Upper lobe of left lung (tissue), 6 donors: ENCODE data around the gene BCAS3. TPM values are rescaled to one million over a fixed set of nuclear protein-coding genes. Genes with fewer than 3 reads are reported as not detected.

Experiments used
- ATAC-seq, 2 donors: fragments of 200-7000 bp; cut with Tn5 transposase; one replicate each; pipeline ENCODE4 v1.9.1; 2022; ENCODE audit warnings: mild to moderate bottlenecking in 2 of 2, moderate library complexity in 2 of 2; ENCODE audit not compliant: low FRiP score in 2 of 2
- DNase-seq, 2 donors: peaks; one replicate each; pipeline ENCODE4 v3.0.0-alpha.2; 2019 to 2020
- H3K27ac ChIP-seq, 4 donors: fragments of 200-600 bp; sonication (generic); one replicate each; pipeline ENCODE4 v1.5.1; 2016 to 2019
- H3K27me3 ChIP-seq, 4 donors: fragments of 200-600 bp; sonication (generic); one replicate each; pipeline ENCODE4 v1.5.1; 2017 to 2019
- H3K36me3 ChIP-seq, 4 donors: fragments of 200-600 bp; sonication (generic); one replicate each; pipeline ENCODE4 v1.5.1; 2016 to 2019
- H3K4me1 ChIP-seq, 4 donors: fragments of 200-600 bp; sonication (generic); one replicate each; pipeline ENCODE4 v1.5.1; 2018 to 2019
- H3K4me3 ChIP-seq, 4 donors: fragments of 200-600 bp; sonication (generic); one replicate each; pipeline ENCODE4 v1.5.1; 2017 to 2019; ENCODE audit warnings: mild to moderate bottlenecking in 2 of 4, moderate library complexity in 1 of 4
- H3K9me3 ChIP-seq, 4 donors: fragments of 200-600 bp; sonication (generic); one replicate each; pipeline ENCODE4 v1.5.1; 2018 to 2019
- EP300 ChIP-seq, 4 donors: sonication (generic); formaldehyde crosslinking; IDR thresholded peaks; one replicate each; pipeline ENCODE4 v1.5.1; 2017; ENCODE audit warnings: antibody characterized with exemption in 4 of 4, control low read depth in 2 of 4
- POLR2A ChIP-seq, 4 donors: fragments of 450-650 bp; IDR thresholded peaks; one replicate each; pipeline ENCODE4 v1.5.1; 2016 to 2017; ENCODE audit warnings: antibody characterized with exemption in 4 of 4, mild to moderate bottlenecking in 2 of 4
- POLR2AphosphoS5 ChIP-seq, 2 donors: sonication (generic); formaldehyde crosslinking; IDR thresholded peaks; one replicate each; pipeline ENCODE4 v1.5.1; 2017; ENCODE audit warnings: antibody characterized with exemption in 2 of 2
- WGBS, 2 donors: methylation state at CpG; one replicate each; pipeline ENCODE4 v1.1.5; 2017 to 2018; 5-methylcytosine and 5-hydroxymethylcytosine counted together
- total RNA-seq, 6 donors: library from RNA; depleted of rRNA in 4 of 6; stranded (reverse); fragments of >200 nt in 4 of 6; gene quantifications; one replicate each; pipeline versions ENCODE4 v1.1.0 to v1.2.1, GENCODE V29; 2016 to 2021
- TF ChIP-seq, protein P1 (sequence below), 6 experiments: fragments of 450-650 bp in 4 of 6; fragments of 200-600 bp in 2 of 6; sonication (generic) in 2 of 6; IDR thresholded peaks; one replicate each; pipeline ENCODE4 v1.5.1; 2016 to 2019; ENCODE audit warnings: antibody characterized with exemption in 6 of 6
- donor health status: DM: no; HTN: no; CAD: no; lungs with moderate emphysema.
- donor health status: DM: no; HTN: yes; CAD: no; lungs with severe emphysema.

Gene BCAS3
- total RNA-seq, 6 donors from 2014 or later: 20.1 to 111 (median 37.0) TPM

- DNase-seq: no peak
- Histone ChIP-seq H3K4me3 (no peak overlapping the region), H3K27ac (peak overlapping the region in 3 of 4 donors; percentile 57 to 61 (median 60)), H3K36me3 (no peaks in the 10 kb centered on the region), H3K9me3 (no peaks in the 10 kb centered on the region), H3K4me1 (peaks cover 18 to 42% (median 34%) of the 10 kb centered on the region in 4 donors), H3K27me3 (no peaks in the 10 kb centered on the region)
- ATAC-seq: no peak
- WGBS, 2 donors: 85 to 88% methylated on average over 4 of the region's 4 CpGs
- no peak for TF ChIP-seq POLR2AphosphoS5 (IDR thresholded peaks at IDR 0.05)
Observed at GRCh38 chr17:61217878-61218437, 540.3 kb downstream of the BCAS3 start.

DNA sequence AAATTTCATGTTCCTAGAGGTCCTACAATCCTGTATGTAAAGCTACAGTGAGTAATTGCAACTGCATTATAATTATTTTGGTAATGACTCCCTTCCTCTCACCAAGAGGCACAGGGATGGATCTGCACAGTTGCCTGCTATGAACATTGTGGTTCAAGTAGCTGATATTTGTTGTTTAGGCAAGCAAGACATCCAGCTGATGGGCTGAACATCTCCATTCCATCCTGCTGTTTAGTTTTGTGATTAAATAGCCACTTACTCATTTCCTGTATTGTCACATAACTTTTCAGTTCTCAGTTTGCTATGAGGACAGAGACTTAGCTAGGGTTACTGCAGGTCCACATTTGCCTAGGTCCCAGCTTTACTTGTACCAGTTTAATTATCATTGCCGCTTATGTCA, 540.8 kb downstream of the BCAS3 start:
- TF ChIP-seq, protein P1, sequence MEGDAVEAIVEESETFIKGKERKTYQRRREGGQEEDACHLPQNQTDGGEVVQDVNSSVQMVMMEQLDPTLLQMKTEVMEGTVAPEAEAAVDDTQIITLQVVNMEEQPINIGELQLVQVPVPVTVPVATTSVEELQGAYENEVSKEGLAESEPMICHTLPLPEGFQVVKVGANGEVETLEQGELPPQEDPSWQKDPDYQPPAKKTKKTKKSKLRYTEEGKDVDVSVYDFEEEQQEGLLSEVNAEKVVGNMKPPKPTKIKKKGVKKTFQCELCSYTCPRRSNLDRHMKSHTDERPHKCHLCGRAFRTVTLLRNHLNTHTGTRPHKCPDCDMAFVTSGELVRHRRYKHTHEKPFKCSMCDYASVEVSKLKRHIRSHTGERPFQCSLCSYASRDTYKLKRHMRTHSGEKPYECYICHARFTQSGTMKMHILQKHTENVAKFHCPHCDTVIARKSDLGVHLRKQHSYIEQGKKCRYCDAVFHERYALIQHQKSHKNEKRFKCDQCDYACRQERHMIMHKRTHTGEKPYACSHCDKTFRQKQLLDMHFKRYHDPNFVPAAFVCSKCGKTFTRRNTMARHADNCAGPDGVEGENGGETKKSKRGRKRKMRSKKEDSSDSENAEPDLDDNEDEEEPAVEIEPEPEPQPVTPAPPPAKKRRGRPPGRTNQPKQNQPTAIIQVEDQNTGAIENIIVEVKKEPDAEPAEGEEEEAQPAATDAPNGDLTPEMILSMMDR (IDR thresholded peaks at IDR 0.05): no peak
- TF ChIP-seq POLR2AphosphoS5 (IDR thresholded peaks at IDR 0.05) (no peak), EP300 (IDR thresholded peaks at IDR 0.05) (peak in 2 of 4 donors; percentile 13 to 41), POLR2A (IDR thresholded peaks at IDR 0.05) (no peak)
- no peak for ATAC-seq
- peak overlapping the region; percentile 45 to 61 (median 58) for H3K27ac ChIP-seq
- no peak overlapping the region for H3K4me3 ChIP-seq
- H3K4me1 ChIP-seq: peaks cover 18 to 44% (median 34%) of the 10 kb centered on the region in 4 donors
- WGBS, 2 donors: 86 to 95% methylated on average over 1 of the region's 1 CpG
- no peaks in the 10 kb centered on the region for H3K9me3 ChIP-seq
- H3K36me3 ChIP-seq: no peaks in the 10 kb centered on the region
- no peaks in the 10 kb centered on the region for H3K27me3 ChIP-seq
- no peak for DNase-seq

DNA sequence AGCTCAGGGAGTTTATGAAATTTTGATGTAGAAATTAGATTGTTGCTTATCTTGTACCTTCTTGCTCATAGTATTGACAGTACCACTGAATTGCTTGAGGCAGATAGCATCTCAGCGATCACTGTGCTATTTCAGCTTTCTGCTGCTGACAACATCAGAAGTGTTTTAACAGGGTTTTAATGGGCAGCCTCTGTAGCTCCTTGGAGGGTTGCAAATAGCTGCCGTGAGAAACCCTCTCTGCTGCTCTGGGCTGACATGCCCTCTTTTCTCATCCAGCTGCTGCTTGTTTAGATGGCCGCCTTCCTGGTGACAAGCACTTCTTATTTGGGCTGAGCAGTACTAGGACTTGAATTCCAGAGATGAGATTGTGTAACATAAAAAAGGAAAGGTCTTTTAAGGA, 541.8 kb downstream of the BCAS3 start:
- Histone ChIP-seq H3K27ac (peak overlapping the region; percentile 41 to 62 (median 58)), H3K4me1 (peaks cover 18 to 44% (median 34%) of the 10 kb centered on the region in 4 donors), H3K27me3 (no peaks in the 10 kb centered on the region), H3K36me3 (no peaks in the 10 kb centered on the region), H3K4me3 (no peak overlapping the region), H3K9me3 (no peaks in the 10 kb centered on the region)
- ATAC-seq (peak in 1 of 2 donors; percentile 63), DNase-seq (no peak)
- WGBS, 2 donors: 40 to 59% methylated on average over 3 of the region's 3 CpGs
- TF ChIP-seq, protein P1 (IDR thresholded peaks at IDR 0.05): no peak
- TF ChIP-seq POLR2AphosphoS5 (IDR thresholded peaks at IDR 0.05) (no peak), POLR2A (IDR thresholded peaks at IDR 0.05) (no peak), EP300 (IDR thresholded peaks at IDR 0.05) (peak in 1 of 4 donors; percentile 49)

DNA sequence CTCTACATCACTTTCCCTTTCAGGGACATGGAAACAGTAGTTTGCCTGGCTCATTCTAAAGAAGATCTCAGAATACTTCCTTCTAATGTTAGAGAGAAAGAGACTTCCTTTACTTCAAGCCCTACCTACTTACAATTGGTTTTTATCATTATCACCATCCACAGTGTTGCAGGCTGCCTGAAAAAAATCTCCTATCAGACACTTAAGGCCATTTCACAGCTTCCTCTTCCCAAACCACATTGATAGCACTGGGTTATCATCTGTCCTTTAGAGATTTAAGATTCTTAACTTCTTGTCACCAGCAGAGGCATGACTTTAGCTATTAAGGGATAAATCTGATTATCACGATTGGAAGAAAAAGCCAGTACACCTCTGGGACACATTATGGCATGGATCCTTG, 543.5 kb downstream of the BCAS3 start:
- H3K27me3 ChIP-seq: no peaks in the 10 kb centered on the region
- ATAC-seq: no peak
- WGBS, 2 donors: 68 to 74% methylated on average over 1 of the region's 1 CpG
- H3K4me3 ChIP-seq: no peak overlapping the region
- no peaks in the 10 kb centered on the region for H3K9me3 ChIP-seq
- no peak for DNase-seq
- TF ChIP-seq EP300 (IDR thresholded peaks at IDR 0.05) (no peak), POLR2AphosphoS5 (IDR thresholded peaks at IDR 0.05) (no peak), POLR2A (IDR thresholded peaks at IDR 0.05) (no peak)
- TF ChIP-seq, protein P1 (IDR thresholded peaks at IDR 0.05): no peak
- H3K36me3 ChIP-seq: no peaks in the 10 kb centered on the region
- H3K4me1 ChIP-seq: peaks cover 18 to 44% (median 34%) of the 10 kb centered on the region in 4 donors
- H3K27ac ChIP-seq: peak overlapping the region in 2 of 4 donors; percentile 23 to 57

GRCh38 chr17:61221597-61222471, 544.2 kb downstream of the BCAS3 start:
- H3K4me1 ChIP-seq: peaks cover 18 to 44% (median 34%) of the 10 kb centered on the region in 4 donors
- peak overlapping the region in 3 of 4 donors; percentile 9 to 64 (median 12) for H3K27ac ChIP-seq
- no peaks in the 10 kb centered on the region for H3K9me3 ChIP-seq
- TF ChIP-seq POLR2AphosphoS5 (IDR thresholded peaks at IDR 0.05): no peak
- TF ChIP-seq, protein P1 (IDR thresholded peaks at IDR 0.05): no peak
- no peak for TF ChIP-seq EP300 (IDR thresholded peaks at IDR 0.05)
- no peak for TF ChIP-seq POLR2A (IDR thresholded peaks at IDR 0.05)
- ATAC-seq: no peak
- 85% methylated on average over 8 of the region's 8 CpGs for WGBS, 2 donors
- no peaks in the 10 kb centered on the region for H3K36me3 ChIP-seq
- H3K27me3 ChIP-seq: no peaks in the 10 kb centered on the region
- no peak for DNase-seq
- no peak overlapping the region for H3K4me3 ChIP-seq
